Activated T-helper 17 cell treated with anti-CD3 and anti-CD28 coated beads, Interleukin-2, amount 50 U/mL, for 72 hours (primary cell): ENCODE measurements around the gene SCD5. TPM values are rescaled to one million over a fixed set of nuclear protein-coding genes. Genes with fewer than 3 reads are reported as not detected.

ENCODE experiments used
- ATAC-seq: fragments of 150-1000 bp; cut with Tn5 transposase; replicated peaks from 2 replicates; pipeline ENCODE4 v1.10.0; 2021; ENCODE audit warnings: mild to moderate bottlenecking, moderate library complexity
- H3K27ac Mint-ChIP-seq: one replicate; pipeline ENCODE4 v1.8.0; 2022; ENCODE audit warnings: mixed read lengths
- H3K27me3 Mint-ChIP-seq: one replicate; pipeline ENCODE4 v1.8.0; 2022; ENCODE audit warnings: mixed read lengths
- H3K36me3 Mint-ChIP-seq: one replicate; pipeline ENCODE4 v1.8.0; 2022; ENCODE audit warnings: low read depth, mild to moderate bottlenecking, mixed read lengths
- H3K4me1 Mint-ChIP-seq: one replicate; pipeline ENCODE4 v1.8.0; 2022; ENCODE audit warnings: mixed read lengths
- H3K4me3 Mint-ChIP-seq: one replicate; pipeline ENCODE4 v1.8.0; 2022; ENCODE audit warnings: mild to moderate bottlenecking, mixed read lengths
- H3K9me3 Mint-ChIP-seq: one replicate; pipeline ENCODE4 v1.8.0; 2022; ENCODE audit warnings: mixed read lengths
- total RNA-seq, 2 donors: library from RNA; stranded (reverse); gene quantifications; one replicate each; pipeline ENCODE4 v1.2.3, GENCODE V29; 2022

SCD5 gene
- total RNA-seq, 2 donors from 2014 or later = 0.21 to 0.91 TPM

DNA sequence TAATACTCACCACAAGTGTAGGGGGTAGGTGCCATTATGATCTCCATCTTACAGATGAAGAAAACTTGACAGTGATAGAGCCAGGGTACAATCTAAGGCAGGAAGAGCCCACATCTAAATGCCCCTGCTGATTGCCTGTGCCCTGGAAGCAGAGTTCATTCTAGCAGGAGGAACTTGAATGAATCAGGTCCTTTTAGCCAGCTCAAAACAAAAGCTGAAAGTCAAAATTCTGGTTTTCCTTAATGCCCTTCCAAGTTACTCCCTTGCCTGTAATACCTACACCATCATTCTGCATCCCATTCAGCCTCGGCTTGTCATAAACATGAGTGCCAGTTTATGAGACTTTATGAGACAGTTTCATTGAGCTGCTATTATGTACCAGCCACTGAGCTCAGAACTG is 89.6 kb downstream of the SCD5 start:
- no peak for ATAC-seq
- H3K27me3 Mint-ChIP-seq = peaks cover 14% of the 10 kb centered on the region
- no peaks in the 10 kb centered on the region for H3K36me3 Mint-ChIP-seq
- no peaks in the 10 kb centered on the region for H3K9me3 Mint-ChIP-seq
- no peak overlapping the region for H3K27ac Mint-ChIP-seq
- no peaks in the 10 kb centered on the region for H3K4me1 Mint-ChIP-seq
- H3K4me3 Mint-ChIP-seq = no peak overlapping the region

DNA sequence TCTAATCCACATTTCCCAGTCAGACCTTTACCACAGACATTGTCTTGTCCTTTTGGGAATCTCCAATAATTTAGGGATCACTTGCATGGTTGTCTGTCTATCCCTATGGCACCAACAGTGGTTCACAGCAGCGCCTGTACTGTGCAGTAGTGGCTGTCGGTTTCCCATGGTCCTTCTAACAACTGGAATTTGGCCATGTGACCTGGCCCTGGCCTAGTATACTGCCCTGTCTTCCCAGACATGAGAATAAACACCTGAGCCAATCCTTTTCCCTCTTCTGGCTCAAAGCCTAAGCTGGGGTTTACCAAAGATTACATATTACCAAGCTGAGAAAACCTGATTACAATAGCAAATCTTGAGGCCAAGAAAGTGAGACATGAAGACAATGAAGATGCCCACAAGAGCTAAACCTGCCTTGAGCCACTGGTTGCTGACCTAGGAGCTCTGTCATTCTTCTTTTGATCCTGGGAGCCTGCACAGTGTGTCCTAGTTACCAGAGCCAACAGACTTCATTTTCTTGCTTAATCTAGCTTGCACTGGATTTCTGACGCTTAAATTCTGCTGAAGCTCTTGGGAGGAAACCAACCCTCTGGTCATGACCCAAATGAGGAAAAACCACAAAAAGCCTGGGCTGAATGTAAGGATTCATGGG is 92.1 kb downstream of the SCD5 start:
- Mint-ChIP-seq H3K9me3 (no peaks in the 10 kb centered on the region), H3K4me3 (no peak overlapping the region), H3K27me3 (peaks cover 8% of the 10 kb centered on the region), H3K36me3 (no peaks in the 10 kb centered on the region), H3K4me1 (no peaks in the 10 kb centered on the region), H3K27ac (no peak overlapping the region)
- ATAC-seq = no peak

DNA sequence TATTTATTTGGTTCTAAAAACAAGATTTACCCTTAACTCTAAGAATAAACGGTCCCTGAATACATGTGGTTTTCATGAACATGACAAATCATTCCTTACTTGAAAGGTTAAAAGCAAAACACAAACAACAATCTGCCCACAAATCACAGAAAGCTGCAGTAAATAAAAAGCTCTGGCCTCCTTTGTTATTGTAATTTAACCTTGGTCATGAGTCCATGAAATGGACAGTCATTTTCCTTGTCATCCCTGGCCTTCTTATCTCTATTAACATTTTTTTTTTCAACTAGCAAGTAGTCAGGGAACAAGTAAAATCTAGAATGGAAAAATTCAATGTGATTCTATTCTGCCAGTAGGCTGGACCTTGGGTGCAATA is 92.7 kb downstream of the SCD5 start:
- H3K27me3 Mint-ChIP-seq = peaks cover 8% of the 10 kb centered on the region

GRCh38 chr4:82705169-82705927 is 93.2 kb downstream of the SCD5 start:
- no peak overlapping the region for H3K27ac Mint-ChIP-seq
- H3K4me3 Mint-ChIP-seq = no peak overlapping the region
- ATAC-seq = no peak
- no peaks in the 10 kb centered on the region for H3K9me3 Mint-ChIP-seq
- no peaks in the 10 kb centered on the region for H3K4me1 Mint-ChIP-seq
- H3K27me3 Mint-ChIP-seq = peaks cover 8% of the 10 kb centered on the region
- no peaks in the 10 kb centered on the region for H3K36me3 Mint-ChIP-seq

More for the DNA sequence above, 92.7 kb downstream of the SCD5 start:
- no peak for ATAC-seq
- no peaks in the 10 kb centered on the region for H3K9me3 Mint-ChIP-seq
- no peaks in the 10 kb centered on the region for H3K36me3 Mint-ChIP-seq
- no peak overlapping the region for H3K27ac Mint-ChIP-seq
- no peaks in the 10 kb centered on the region for H3K4me1 Mint-ChIP-seq
- H3K4me3 Mint-ChIP-seq = no peak overlapping the region

DNA sequence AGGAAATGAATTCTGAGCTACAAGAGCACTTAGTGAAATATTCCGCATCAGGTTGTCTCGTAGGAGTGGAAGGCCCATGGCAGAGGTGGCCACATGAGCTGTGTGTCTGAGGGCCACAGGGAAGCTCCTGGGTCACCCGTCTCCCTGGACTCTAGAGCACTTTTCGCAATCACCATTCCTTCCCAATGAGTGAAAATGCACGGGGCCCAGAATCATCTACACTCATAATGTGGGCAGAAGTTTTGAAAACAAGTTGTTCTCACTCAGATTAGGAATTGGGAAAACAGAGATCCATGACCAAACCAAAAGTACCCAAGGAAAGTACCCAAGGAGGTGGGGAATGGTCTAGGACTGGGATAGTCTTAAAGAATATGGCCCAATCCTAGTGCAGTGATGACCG is 94.4 kb downstream of the SCD5 start:
- Mint-ChIP-seq H3K36me3 (no peaks in the 10 kb centered on the region), H3K9me3 (no peaks in the 10 kb centered on the region), H3K4me3 (no peak overlapping the region), H3K4me1 (no peaks in the 10 kb centered on the region), H3K27ac (no peak overlapping the region), H3K27me3 (peaks cover 8% of the 10 kb centered on the region)
- no peak for ATAC-seq

- Mint-ChIP-seq H3K27me3 (no peaks in the 10 kb centered on the region), H3K4me1 (no peaks in the 10 kb centered on the region), H3K9me3 (no peaks in the 10 kb centered on the region), H3K4me3 (no peak overlapping the region), H3K36me3 (no peaks in the 10 kb centered on the region), H3K27ac (no peak overlapping the region)
- ATAC-seq = no peak
These were observed 100.2 kb downstream of the SCD5 start for GRCh38 chr4:82698412-82698811.

DNA sequence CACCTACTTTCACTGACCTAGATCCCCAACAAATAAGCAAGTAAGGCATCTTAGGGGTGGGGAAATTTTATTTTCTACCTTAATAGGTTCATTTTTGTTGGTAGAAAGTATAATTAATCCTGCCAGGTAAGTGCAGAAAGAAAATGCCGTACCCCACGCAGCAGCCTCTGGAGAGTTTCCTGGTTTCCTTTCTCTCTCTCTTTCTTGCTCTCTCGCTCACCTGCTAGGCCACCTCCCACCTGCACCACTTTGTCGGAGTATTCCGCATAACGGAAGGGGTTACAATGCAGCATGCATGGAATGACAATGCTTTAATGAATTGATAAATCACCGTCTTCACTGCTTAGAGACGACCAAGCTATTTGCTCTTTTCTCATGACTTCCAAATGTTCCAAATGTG is 101.0 kb downstream of the SCD5 start:
- ATAC-seq = no peak
- Mint-ChIP-seq H3K36me3 (no peaks in the 10 kb centered on the region), H3K4me1 (no peaks in the 10 kb centered on the region), H3K9me3 (no peaks in the 10 kb centered on the region), H3K4me3 (no peak overlapping the region), H3K27ac (no peak overlapping the region), H3K27me3 (peaks cover 3% of the 10 kb centered on the region)

GRCh38 chr4:82696117-82696860 is 102.3 kb downstream of the SCD5 start:
- no peak for ATAC-seq
- H3K4me3 Mint-ChIP-seq = no peak overlapping the region
- H3K27ac Mint-ChIP-seq = no peak overlapping the region
- H3K4me1 Mint-ChIP-seq = no peaks in the 10 kb centered on the region
- peaks cover 3% of the 10 kb centered on the region for H3K27me3 Mint-ChIP-seq
- H3K9me3 Mint-ChIP-seq = no peaks in the 10 kb centered on the region
- H3K36me3 Mint-ChIP-seq = no peaks in the 10 kb centered on the region

- Mint-ChIP-seq H3K36me3 (no peaks in the 10 kb centered on the region), H3K27ac (no peak overlapping the region), H3K9me3 (no peaks in the 10 kb centered on the region), H3K4me3 (no peak overlapping the region), H3K27me3 (peaks cover 3% of the 10 kb centered on the region), H3K4me1 (no peaks in the 10 kb centered on the region)
- no peak for ATAC-seq
These were observed 103.7 kb downstream of the SCD5 start for GRCh38 chr4:82694892-82695291.

DNA sequence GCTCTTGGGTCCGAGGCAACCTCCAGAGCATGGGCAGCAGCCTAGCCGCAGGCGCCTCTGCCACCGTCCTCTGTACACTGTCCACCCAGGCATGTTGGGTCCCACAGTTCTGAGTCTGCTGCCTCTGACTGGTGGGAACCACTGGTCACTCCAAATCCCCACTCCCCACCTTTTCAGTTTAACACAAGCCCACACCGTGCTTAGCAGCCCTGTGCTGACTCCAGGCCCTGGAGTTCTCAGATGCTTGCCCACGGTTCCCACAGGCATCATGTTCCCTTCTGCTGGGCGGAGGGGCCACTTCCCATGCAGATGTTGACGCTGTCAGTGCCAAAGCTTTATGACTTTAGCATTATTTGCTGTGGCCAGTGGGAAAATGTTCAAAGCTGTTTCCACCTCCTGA is 104.5 kb downstream of the SCD5 start:
- ATAC-seq = no peak
- peaks cover 3% of the 10 kb centered on the region for H3K27me3 Mint-ChIP-seq
- H3K27ac Mint-ChIP-seq = no peak overlapping the region
- no peak overlapping the region for H3K4me3 Mint-ChIP-seq
- H3K9me3 Mint-ChIP-seq = no peaks in the 10 kb centered on the region
- H3K36me3 Mint-ChIP-seq = no peaks in the 10 kb centered on the region
- no peaks in the 10 kb centered on the region for H3K4me1 Mint-ChIP-seq

DNA sequence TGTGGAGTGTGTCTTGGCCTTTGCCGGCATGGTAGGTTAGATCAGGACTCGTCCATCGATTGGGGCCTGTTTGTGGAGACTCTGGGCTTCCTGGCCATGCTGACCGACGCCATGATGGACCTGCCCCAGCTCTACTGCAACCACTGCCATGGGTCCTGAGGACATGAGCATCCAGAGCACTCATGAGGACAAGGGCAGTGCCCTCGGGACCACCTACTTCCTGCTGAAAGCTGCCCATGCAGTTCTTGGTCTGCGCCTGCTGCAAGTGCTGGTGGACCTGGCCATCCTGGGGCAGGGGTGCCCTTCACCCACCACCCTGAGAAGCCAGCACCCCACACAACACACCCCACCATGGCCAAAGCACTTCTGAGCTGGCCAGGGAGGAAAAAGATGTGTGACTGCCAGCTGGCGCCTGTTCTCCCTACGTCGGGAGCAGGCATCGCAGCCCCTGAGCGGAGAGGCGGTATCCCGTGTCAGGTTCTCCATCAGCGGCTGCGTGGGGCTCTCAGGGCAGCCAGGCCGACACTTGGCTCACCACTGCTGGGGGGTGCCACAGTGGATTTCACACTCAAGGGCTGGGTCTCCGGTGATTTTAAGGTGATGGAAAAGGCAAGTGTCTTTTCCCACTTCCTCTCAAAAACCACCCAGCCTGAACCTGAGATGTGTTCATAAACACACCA is 106.4 kb downstream of the SCD5 start:
- ATAC-seq = no peak
- Mint-ChIP-seq H3K9me3 (no peaks in the 10 kb centered on the region), H3K27me3 (peaks cover 3% of the 10 kb centered on the region), H3K27ac (no peak overlapping the region), H3K36me3 (no peaks in the 10 kb centered on the region), H3K4me3 (no peak overlapping the region), H3K4me1 (no peaks in the 10 kb centered on the region)

GRCh38 chr4:82691431-82691830 is 107.2 kb downstream of the SCD5 start:
- H3K27me3 Mint-ChIP-seq = peaks cover 3% of the 10 kb centered on the region
- H3K4me1 Mint-ChIP-seq = no peaks in the 10 kb centered on the region
- no peaks in the 10 kb centered on the region for H3K9me3 Mint-ChIP-seq
- no peak overlapping the region for H3K27ac Mint-ChIP-seq
- no peak for ATAC-seq
- H3K4me3 Mint-ChIP-seq = no peak overlapping the region
- no peaks in the 10 kb centered on the region for H3K36me3 Mint-ChIP-seq

- Mint-ChIP-seq H3K36me3 (no peaks in the 10 kb centered on the region), H3K27me3 (peaks cover 11% of the 10 kb centered on the region), H3K4me1 (no peaks in the 10 kb centered on the region), H3K9me3 (no peaks in the 10 kb centered on the region), H3K4me3 (no peak overlapping the region), H3K27ac (no peak overlapping the region)
- ATAC-seq = no peak
These were observed 110.4 kb downstream of the SCD5 start for GRCh38 chr4:82688091-82688795.

- Mint-ChIP-seq H3K4me1 (no peaks in the 10 kb centered on the region), H3K27me3 (peaks cover 11% of the 10 kb centered on the region), H3K27ac (no peak overlapping the region), H3K4me3 (no peak overlapping the region), H3K9me3 (no peaks in the 10 kb centered on the region), H3K36me3 (no peaks in the 10 kb centered on the region)
- no peak for ATAC-seq
These were observed 111.1 kb downstream of the SCD5 start for GRCh38 chr4:82687531-82687930.
